Measurements from ENCODE around the gene ASCL5. TPM values are rescaled to one million over a fixed set of nuclear protein-coding genes. Genes with fewer than 3 reads are reported as not detected.

ASCL5 gene
- total and polyA plus RNA-seq, 9 of the 15 experiments (the other 6 are each of a cell fraction or from before 2014, with no cell fraction given), result 0.09 TPM; not detected in 8

DNA sequence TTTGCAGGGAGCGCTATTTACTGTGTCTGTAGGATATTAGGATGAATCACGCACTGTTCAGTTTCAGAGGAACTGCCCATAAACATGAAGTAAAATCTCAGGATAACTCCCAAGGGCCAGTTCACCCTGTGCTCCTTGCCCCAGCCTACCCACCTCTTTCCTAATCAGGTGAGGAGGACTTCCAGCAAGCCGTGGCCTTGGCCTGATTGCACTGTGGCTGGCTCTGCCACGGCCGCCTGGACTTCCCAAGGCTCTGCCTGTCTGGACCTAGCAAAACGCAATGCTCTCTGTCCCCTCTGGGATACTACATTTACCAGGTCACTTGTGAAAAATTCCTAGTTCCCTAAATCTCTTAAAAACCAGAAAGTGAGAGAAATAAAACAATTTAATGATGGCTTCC is 7.4 kb upstream of the ASCL5 start:
- no peak overlapping the region for H3K4me3 ChIP-seq
- H3K4me1 ChIP-seq (replicated peaks in 1 of 2; ENCODE audit: control insufficient read depth in 2 of 2, insufficient read depth in 2 of 2, low read length in 2 of 2), result no peaks in the 10 kb centered on the region
- H4K20me1 ChIP-seq (replicated peaks; ENCODE audit: control insufficient read depth, insufficient read depth, low read length), result peaks cover 13% of the 10 kb centered on the region
- no peak for ATAC-seq
- ChIA-PET POLR2A (interaction anchor here (0.6 to 1.1 kb wide), 3 partner anchors 8 to 20 kb away, joined by 3 to 5 read pairs (median 4); partner anchors contain the start of gene TMEM9), CTCF (ENCODE audit: low intra/inter-chr PET ratio) (no interaction called here)
- H3K9me3 ChIP-seq (replicated peaks; ENCODE audit: control insufficient read depth, insufficient read depth, low read depth, low read length), result no peaks in the 10 kb centered on the region
- no peaks in the 10 kb centered on the region for H3K79me2 ChIP-seq (ENCODE audit: control insufficient read depth, insufficient read depth, low read length)
- BruUV-seq (replicated peaks), result no TSS peak
- in situ Hi-C loops (cut with MboI) (no loop called here), intact Hi-C loops (cut with micrococcal nuclease) (loop anchor here (5.0 kb wide), 1 partner anchor 88 kb away; no protein-coding TSS in a partner anchor)
- WGBS (ENCODE audit: insufficient coverage, low coverage, missing lambda C conversion rate), result 71% methylated on average over 6 of the region's 6 CpGs
- peaks cover 7 to 10% of the 10 kb centered on the region in 2 experiments for H3K27me3 ChIP-seq (ENCODE audit: control insufficient read depth in 2 of 2, insufficient read depth in 2 of 2, low read length in 2 of 2)
- H3K9me1 ChIP-seq (ENCODE audit: control insufficient read depth, insufficient read depth, low read length), result no peaks in the 10 kb centered on the region
- no peak overlapping the region for H2AFZ ChIP-seq (ENCODE audit: low read depth, low read length)
- DNase-seq (ENCODE audit: extremely low read depth in 1 of 4, low spot score in 3 of 4), result no peak
- no peak overlapping the region for H3K9ac ChIP-seq (ENCODE audit: insufficient read depth in 1 of 2, low read depth in 2 of 2, low read length in 2 of 2)
- TF ChIP-seq ZNF134 (CRISPR knock-in tag; conservative IDR thresholded peaks at IDR 0.05) (peak; percentile 85), HDAC2 (IDR thresholded peaks at IDR 0.05) (no peak)
- TF ChIP-seq, protein P1, sequence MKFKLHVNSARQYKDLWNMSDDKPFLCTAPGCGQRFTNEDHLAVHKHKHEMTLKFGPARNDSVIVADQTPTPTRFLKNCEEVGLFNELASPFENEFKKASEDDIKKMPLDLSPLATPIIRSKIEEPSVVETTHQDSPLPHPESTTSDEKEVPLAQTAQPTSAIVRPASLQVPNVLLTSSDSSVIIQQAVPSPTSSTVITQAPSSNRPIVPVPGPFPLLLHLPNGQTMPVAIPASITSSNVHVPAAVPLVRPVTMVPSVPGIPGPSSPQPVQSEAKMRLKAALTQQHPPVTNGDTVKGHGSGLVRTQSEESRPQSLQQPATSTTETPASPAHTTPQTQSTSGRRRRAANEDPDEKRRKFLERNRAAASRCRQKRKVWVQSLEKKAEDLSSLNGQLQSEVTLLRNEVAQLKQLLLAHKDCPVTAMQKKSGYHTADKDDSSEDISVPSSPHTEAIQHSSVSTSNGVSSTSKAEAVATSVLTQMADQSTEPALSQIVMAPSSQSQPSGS (CRISPR knock-in tag; IDR thresholded peaks at IDR 0.05), result no peak
- H3K4me2 ChIP-seq (ENCODE audit: insufficient read depth, low read length), result no peak overlapping the region
- FAIRE-seq, result no peak
- H3K36me3 ChIP-seq (ENCODE audit: control insufficient read depth, insufficient read depth, low read length), result peaks cover 41% of the 10 kb centered on the region; the same call in 2 of the 3 replicates
- H3K27ac ChIP-seq (ENCODE audit: extremely low read depth, low read depth, low read length), result no peak overlapping the region

- peaks cover 6% of the 10 kb centered on the region for H4K20me1 ChIP-seq (replicated peaks; ENCODE audit: control insufficient read depth, insufficient read depth, low read length)
- no peak overlapping the region for H3K9ac ChIP-seq (ENCODE audit: insufficient read depth in 1 of 2, low read depth in 2 of 2, low read length in 2 of 2)
- 22% methylated on average over 4 of the region's 4 CpGs for WGBS (ENCODE audit: insufficient coverage, low coverage, missing lambda C conversion rate)
- no peak overlapping the region for H3K4me3 ChIP-seq
- no TSS peak for BruUV-seq (replicated peaks)
- H3K36me3 ChIP-seq (ENCODE audit: control insufficient read depth, insufficient read depth, low read length), result peaks cover 13% of the 10 kb centered on the region; the same call in 2 of the 3 replicates
- H3K79me2 ChIP-seq (ENCODE audit: control insufficient read depth, insufficient read depth, low read length), result no peaks in the 10 kb centered on the region
- H3K27me3 ChIP-seq (ENCODE audit: control insufficient read depth in 2 of 2, insufficient read depth in 2 of 2, low read length in 2 of 2), result peaks cover 24 to 36% of the 10 kb centered on the region in 2 experiments
- in situ Hi-C loops (cut with MboI), result no loop called here
- no peaks in the 10 kb centered on the region for H3K9me3 ChIP-seq (replicated peaks; ENCODE audit: control insufficient read depth, insufficient read depth, low read depth, low read length)
- ATAC-seq (no peak), DNase-seq (ENCODE audit: extremely low read depth in 1 of 4, low spot score in 3 of 4) (no peak), FAIRE-seq (no peak)
- ChIA-PET CTCF (ENCODE audit: low intra/inter-chr PET ratio) (no interaction called here), POLR2A (interaction anchor here (1.0 kb wide), 1 partner anchor 11 kb away, joined by 4 read pairs; no protein-coding TSS in a partner anchor)
- H3K9me1 ChIP-seq (ENCODE audit: control insufficient read depth, insufficient read depth, low read length), result no peaks in the 10 kb centered on the region
- H3K27ac ChIP-seq (ENCODE audit: extremely low read depth, low read depth, low read length), result no peak overlapping the region
- no peak overlapping the region for H3K4me2 ChIP-seq (ENCODE audit: insufficient read depth, low read length)
- intact Hi-C loops (cut with micrococcal nuclease), result loop anchor here (5.0 kb wide), 1 partner anchor 91 kb away; no protein-coding TSS in a partner anchor
- H3K4me1 ChIP-seq (replicated peaks in 1 of 2; ENCODE audit: control insufficient read depth in 2 of 2, insufficient read depth in 2 of 2, low read length in 2 of 2), result peaks cover 0 to 3% of the 10 kb centered on the region in 2 experiments; a peak in 2 of 5 replicates
- no peak overlapping the region for H2AFZ ChIP-seq (ENCODE audit: low read depth, low read length)
- TF ChIP-seq FIP1L1 (IDR thresholded peaks at IDR 0.05; ENCODE audit: low read depth, low read length, poor library complexity, severe bottlenecking) (no peak), FOS (IDR thresholded peaks at IDR 0.05; ENCODE audit: extremely low read depth, insufficient read length) (no peak), GATA2 (CRISPR knock-in tag; IDR thresholded peaks at IDR 0.05) (no peak), ZNF12 (CRISPR knock-in tag; IDR thresholded peaks at IDR 0.05) (no peak), ZNF507 (tag; conservative IDR thresholded peaks at IDR 0.05) (no peak), RAD21 (CRISPR knock-in tag; conservative IDR thresholded peaks at IDR 0.05 in 1 of 2, IDR thresholded peaks at IDR 0.05 in 1 of 2) (no peak), ZBTB7A (IDR thresholded peaks at IDR 0.05; ENCODE audit: borderline replicate concordance, control insufficient read depth, low read depth, low read length) (no peak), RB1 (IDR thresholded peaks at IDR 0.05; ENCODE audit: low read depth) (no peak), ZNF830 (CRISPR knock-in tag; IDR thresholded peaks at IDR 0.05) (no peak), HDAC2 (IDR thresholded peaks at IDR 0.05) (no peak), ZNF764 (CRISPR knock-in tag; IDR thresholded peaks at IDR 0.05; ENCODE audit: low read depth) (no peak), HNRNPLL (IDR thresholded peaks at IDR 0.05; ENCODE audit: low read depth, low read length, poor library complexity, severe bottlenecking) (no peak), USF1 (CRISPR knock-in tag; IDR thresholded peaks at IDR 0.05) (no peak)
These were observed 4.4 kb upstream of the ASCL5 start for GRCh38 chr1:201131398-201131797.

Measured in K562 (cell line).